HepG2 (cell line): ENCODE data around the gene C3orf22. TPM values are rescaled to one million over a fixed set of nuclear protein-coding genes. Genes with fewer than 3 reads are reported as not detected.

ENCODE experiments used
- ATAC-seq: fragments of 200-7000 bp; cut with Tn5 transposase; 3 replicates; pipeline ENCODE4 v1.9.1; 2020; ENCODE audit warnings: mild to moderate bottlenecking, moderate library complexity
- BruUV-seq: library from RNA; stranded (reverse); fragments of 400-500 nt; replicated peaks from 2 replicates; lab custom pipeline; 2021; lab: Mats Ljungman, UMichigan
- CTCF ChIA-PET: fragments of 300-600 bp; formaldehyde crosslinking; extraction: SDS; loops from one replicate; lab custom pipeline; 2021; ENCODE audit warnings: low total read pairs, inconsistent platforms, low intra/inter-chr PET ratio; lab: Yijun Ruan, JAX
- POLR2A ChIA-PET: fragments of 350-600 bp; sonication (Branson Sonifier 250); formaldehyde crosslinking; loops from one replicate; lab custom pipeline; 2020; ENCODE audit warnings: antibody characterized with exemption, inconsistent platforms; lab: Yijun Ruan, JAX
- DNase-seq: peaks from one replicate; pipeline ENCODE4 v3.0.0-alpha.2; 2015; ENCODE audit warnings: low spot score
- FAIRE-seq: peaks from 3 replicates; lab custom pipeline; 2011; peaks lifted over from hg19 to GRCh38; lab: Jason Lieb, UNC
- H2AFZ ChIP-seq: one replicate; pipeline ENCODE4 v1.6.1; 2011; ENCODE audit warnings: low read length, inconsistent platforms
- H3K27ac ChIP-seq: fragments of 300-600 bp; 3 replicates; pipeline ENCODE4 v1.8.0; 2011; ENCODE audit warnings: mixed run types, mild to moderate bottlenecking, mixed read lengths, low read length, inconsistent platforms; ENCODE audit not compliant: insufficient read depth; ENCODE audit errors: extremely low read length
- H3K27me3 ChIP-seq, 2 experiments: fragments of 200-600 bp in 1 of 2; 2 replicates in 1 of 2; 3 replicates in 1 of 2; pipeline versions ENCODE4 v1.6.0 to v1.8.0; 2011; ENCODE audit warnings: low read length in 2 of 2, mild to moderate bottlenecking in 2 of 2, moderate library complexity in 2 of 2, inconsistent platforms in 1 of 2; ENCODE audit not compliant: insufficient read depth in 2 of 2, control insufficient read depth in 1 of 2
- H3K36me3 ChIP-seq, 2 experiments: fragments of 200-600 bp in 1 of 2; replicated peaks in 1 of 2; 2 replicates in 1 of 2; 3 replicates in 1 of 2; pipeline versions ENCODE4 v1.5.1 to v1.8.0; 2011; ENCODE audit warnings: low read length in 2 of 2, inconsistent platforms in 1 of 2; ENCODE audit not compliant: insufficient read depth in 2 of 2, control insufficient read depth in 1 of 2
- H3K4me1 ChIP-seq: 2 replicates; pipeline ENCODE4 v1.5.1; 2012; ENCODE audit warnings: low read length, inconsistent platforms; ENCODE audit not compliant: insufficient read depth
- H3K4me2 ChIP-seq: 2 replicates; pipeline ENCODE4 v1.6.0; 2011; ENCODE audit warnings: low read depth, low read length, inconsistent platforms
- H3K4me3 ChIP-seq, 3 experiments: fragments of 200-600 bp in 1 of 3; sonication (generic), shearing (Covaris generic) in 1 of 3; replicated peaks in 1 of 3; 2 replicates each; pipeline ENCODE4 v1.5.1; 2011 to 2016; ENCODE audit warnings: low read length in 3 of 3, inconsistent platforms in 2 of 3, low read depth in 2 of 3, mild to moderate bottlenecking in 2 of 3, control low read depth in 1 of 3, mixed read lengths in 1 of 3; ENCODE audit not compliant: insufficient read depth in 1 of 3
- H3K79me2 ChIP-seq: one replicate; pipeline ENCODE4 v1.6.1; 2011; ENCODE audit warnings: low read length, inconsistent platforms; ENCODE audit not compliant: insufficient read depth
- H3K9ac ChIP-seq: 2 replicates; pipeline ENCODE4 v1.6.0; 2011; ENCODE audit warnings: mild to moderate bottlenecking, low read depth, low read length, inconsistent platforms; ENCODE audit not compliant: insufficient read depth
- H3K9me3 ChIP-seq: 2 replicates; pipeline ENCODE4 v1.5.1; 2012; ENCODE audit warnings: mild to moderate bottlenecking, low read length
- H4K20me1 ChIP-seq: 2 replicates; pipeline ENCODE4 v1.6.0; 2011; ENCODE audit warnings: inconsistent platforms, mild to moderate bottlenecking, low read length, moderate library complexity; ENCODE audit not compliant: insufficient read depth
- FOXM1 ChIP-seq: sonication (generic); formaldehyde crosslinking; IDR thresholded peaks from 2 replicates; pipeline ENCODE4 v1.5.0; 2020; ENCODE audit warnings: missing genetic modification reagents
- POLR2A ChIP-seq, 2 experiments: IDR thresholded peaks; 2 replicates each; pipeline ENCODE4 v1.6.1; 2011; ENCODE audit warnings: low read depth in 2 of 2, low read length in 2 of 2, mild to moderate bottlenecking in 1 of 2, moderate library complexity in 1 of 2; ENCODE audit not compliant: insufficient read depth in 1 of 2
- PRPF4 ChIP-seq: fragments of 200-400 bp; formaldehyde crosslinking; IDR thresholded peaks from 2 replicates; pipeline ENCODE4 v1.6.1; 2016; ENCODE audit warnings: low read length, low read depth; ENCODE audit not compliant: poor library complexity, severe bottlenecking
- RBM22 ChIP-seq: fragments of 200-400 bp; formaldehyde crosslinking; optimal IDR thresholded peaks from 2 replicates; pipeline ENCODE3; 2017; ENCODE audit warnings: mild to moderate bottlenecking, low read length, moderate library complexity
- SOX13 ChIP-seq, 3 experiments: fragments of 450-650 bp in 1 of 3; sonication (generic) in 1 of 3; formaldehyde crosslinking in 1 of 3; IDR thresholded peaks in 2 of 3; conservative IDR thresholded peaks in 1 of 3; 2 replicates each; pipeline versions ENCODE4 v1.5.0 to v1.6.1; 2016 to 2020; ENCODE audit warnings: antibody characterized with exemption in 1 of 3, mild to moderate bottlenecking in 1 of 3, missing compliant biosample characterization in 1 of 3, missing genetic modification reagents in 1 of 3, moderate library complexity in 1 of 3
- YY1 ChIP-seq: IDR thresholded peaks from 2 replicates; pipeline ENCODE4 v1.6.1; 2011; ENCODE audit warnings: low read length, low read depth, moderate library complexity, mild to moderate bottlenecking; ENCODE audit not compliant: insufficient read depth, insufficient replicate concordance
- ZNF563 ChIP-seq: sonication (generic); formaldehyde crosslinking; IDR thresholded peaks from 2 replicates; pipeline ENCODE4 v1.8.0; 2022; ENCODE audit warnings: mild to moderate bottlenecking, moderate library complexity, missing genetic modification reagents
- ZNF761 ChIP-seq: sonication (generic); formaldehyde crosslinking; conservative IDR thresholded peaks from 2 replicates; pipeline ENCODE4 v1.4.0; 2020; ENCODE audit warnings: mild to moderate bottlenecking, missing genetic modification reagents
- ZSCAN25 ChIP-seq: sonication (generic); formaldehyde crosslinking; IDR thresholded peaks from 2 replicates; pipeline ENCODE4 v1.8.0; 2022; ENCODE audit warnings: mild to moderate bottlenecking, missing genetic modification reagents
- WGBS: methylation state at CpG from one replicate; pipeline ENCODE4 v1.1.6; 2017; ENCODE audit warnings: low lambda C conversion rate; 5-methylcytosine and 5-hydroxymethylcytosine counted together
- in situ Hi-C: cut with HindIII; loops from 2 replicates; pipeline ENCODE4 v1.10.0; 2017; ENCODE audit warnings: low pct_unique_long_range_greater_than_20kb; ENCODE audit not compliant: extremely low pct_ligation_motif_present
- intact Hi-C: fragments of 100-400 bp; cut with micrococcal nuclease; formaldehyde crosslinking; loops from one replicate; pipeline ENCODE4 v1.10.0; 2022; ENCODE audit not compliant: unreplicated experiment
- polyA plus RNA-seq, 8 experiments: library from polyadenylated mRNA; depleted of rRNA in 3 of 8; stranded (reverse) in 7 of 8; unstranded in 1 of 8; fragments of >200 nt; fragmentation: Illumina TruSeq in 4 of 8; extraction: Trizol in 4 of 8; gene quantifications; 2 replicates each; pipeline versions ENCODE4 v1.2.1 to v1.2.3, GENCODE V29; 2011 to 2016; ENCODE audit warnings: low read depth in 4 of 8, missing spikeins in 1 of 8, mixed read lengths in 1 of 8; ENCODE audit not compliant: insufficient read depth in 1 of 8
- total RNA-seq, 5 experiments: library from RNA; depleted of rRNA; stranded (reverse); fragments of >200 nt; fragmentation: Illumina TruSeq; extraction: Trizol; gene quantifications; 2 replicates each; pipeline ENCODE4 v1.2.3, GENCODE V29; 2016; ENCODE audit warnings: low read depth in 1 of 5
- TF ChIP-seq, protein P1 (sequence below): sonication (generic); formaldehyde crosslinking; IDR thresholded peaks from 2 replicates; pipeline ENCODE4 v1.4.0; 2020; ENCODE audit warnings: missing genetic modification reagents
- TF ChIP-seq, protein P2 (sequence below): sonication (generic); formaldehyde crosslinking; IDR thresholded peaks from 2 replicates; pipeline ENCODE4 v1.5.0; 2020; ENCODE audit warnings: missing genetic modification reagents
- TF ChIP-seq, protein P3 (sequence below): sonication (generic); formaldehyde crosslinking; IDR thresholded peaks from 2 replicates; pipeline ENCODE4 v1.5.0; 2020; ENCODE audit warnings: missing genetic modification reagents
- TF ChIP-seq, protein P4 (sequence below): sonication (generic); formaldehyde crosslinking; IDR thresholded peaks from 2 replicates; pipeline ENCODE4 v1.5.0; 2020; ENCODE audit warnings: missing genetic modification reagents, mild to moderate bottlenecking, borderline replicate concordance
- TF ChIP-seq, protein P5 (sequence below): sonication (generic); formaldehyde crosslinking; IDR thresholded peaks from 2 replicates; pipeline ENCODE4 v1.4.0; 2020; ENCODE audit warnings: missing genetic modification reagents

C3orf22 gene
- total and polyA plus RNA-seq, 2 of the 13 experiments (the other 11 are each of a cell fraction or from before 2014, with no cell fraction given), result not detected

DNA sequence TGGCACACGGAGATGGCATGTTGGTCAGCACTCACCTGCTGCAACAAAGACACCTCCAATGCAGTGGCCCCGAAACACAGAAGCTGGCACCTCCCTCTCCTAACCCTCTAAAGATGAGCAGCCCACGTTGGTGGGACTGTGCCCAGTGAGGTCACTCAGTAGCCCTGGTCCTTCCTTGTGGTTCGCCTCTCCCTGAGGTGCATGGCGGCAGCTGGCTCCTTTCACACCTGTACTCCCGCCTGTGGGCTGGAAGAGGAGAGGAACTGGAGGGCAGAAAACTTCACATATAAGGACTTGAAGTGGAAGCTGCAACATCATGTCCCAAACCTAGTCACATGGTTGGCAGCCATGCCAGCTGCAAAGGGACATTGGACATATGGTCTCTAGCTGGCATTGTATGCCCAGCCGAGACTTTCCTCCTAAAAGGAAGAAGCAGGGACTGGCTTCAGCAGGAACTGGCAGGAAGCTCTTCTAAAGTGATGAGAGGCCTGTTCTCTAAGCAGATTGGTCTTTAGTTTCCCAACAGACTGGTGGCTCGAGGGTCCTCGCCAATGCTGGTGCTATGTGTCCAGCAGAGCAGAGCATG is 10.8 kb upstream of the C3orf22 start:
- H3K4me1 ChIP-seq, result peaks cover 20% of the 10 kb centered on the region
- FAIRE-seq, result no peak
- ChIA-PET CTCF (no interaction called here), POLR2A (no interaction called here)
- no peak overlapping the region for H2AFZ ChIP-seq
- peaks cover 3% of the 10 kb centered on the region in 2 experiments; a peak in 2 of 5 replicates for H3K27me3 ChIP-seq
- no peak for ATAC-seq
- WGBS, result 52% methylated on average over 6 of the region's 9 CpGs
- no peak overlapping the region for H3K9ac ChIP-seq
- H3K36me3 ChIP-seq, result no peaks in the 10 kb centered on the region
- no peaks in the 10 kb centered on the region for H3K9me3 ChIP-seq
- no peaks in the 10 kb centered on the region for H4K20me1 ChIP-seq
- H3K79me2 ChIP-seq, result no peaks in the 10 kb centered on the region
- H3K4me3 ChIP-seq, result no peak overlapping the region
- H3K4me2 ChIP-seq, result no peak overlapping the region
- DNase-seq, result no peak
- in situ Hi-C loops (no loop called here), intact Hi-C loops (no loop called here)
- no peak overlapping the region for H3K27ac ChIP-seq
- BruUV-seq, result no TSS peak
- TF ChIP-seq PRPF4 (no peak), ZNF761 (no peak), RBM22 (no peak), ZNF563 (CRISPR knock-in tag) (no peak), POLR2A (IDR thresholded peaks at IDR 0.05; ENCODE audit: insufficient read depth in 1 of 2, low read depth in 2 of 2, low read length in 2 of 2) (no peak), ZSCAN25 (CRISPR knock-in tag) (no peak), YY1 (no peak), SOX13 (IDR thresholded peaks at IDR 0.05) (no peak), SOX13 (CRISPR knock-in tag; conservative IDR thresholded peaks at IDR 0.05 in 1 of 2, IDR thresholded peaks at IDR 0.05 in 1 of 2) (no peak), FOXM1 (CRISPR knock-in tag) (no peak)
- TF ChIP-seq, protein P1, sequence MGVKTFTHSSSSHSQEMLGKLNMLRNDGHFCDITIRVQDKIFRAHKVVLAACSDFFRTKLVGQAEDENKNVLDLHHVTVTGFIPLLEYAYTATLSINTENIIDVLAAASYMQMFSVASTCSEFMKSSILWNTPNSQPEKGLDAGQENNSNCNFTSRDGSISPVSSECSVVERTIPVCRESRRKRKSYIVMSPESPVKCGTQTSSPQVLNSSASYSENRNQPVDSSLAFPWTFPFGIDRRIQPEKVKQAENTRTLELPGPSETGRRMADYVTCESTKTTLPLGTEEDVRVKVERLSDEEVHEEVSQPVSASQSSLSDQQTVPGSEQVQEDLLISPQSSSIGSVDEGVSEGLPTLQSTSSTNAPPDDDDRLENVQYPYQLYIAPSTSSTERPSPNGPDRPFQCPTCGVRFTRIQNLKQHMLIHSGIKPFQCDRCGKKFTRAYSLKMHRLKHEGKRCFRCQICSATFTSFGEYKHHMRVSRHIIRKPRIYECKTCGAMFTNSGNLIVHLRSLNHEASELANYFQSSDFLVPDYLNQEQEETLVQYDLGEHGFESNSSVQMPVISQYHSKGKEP (CRISPR knock-in tag), result no peak
- TF ChIP-seq, protein P2, sequence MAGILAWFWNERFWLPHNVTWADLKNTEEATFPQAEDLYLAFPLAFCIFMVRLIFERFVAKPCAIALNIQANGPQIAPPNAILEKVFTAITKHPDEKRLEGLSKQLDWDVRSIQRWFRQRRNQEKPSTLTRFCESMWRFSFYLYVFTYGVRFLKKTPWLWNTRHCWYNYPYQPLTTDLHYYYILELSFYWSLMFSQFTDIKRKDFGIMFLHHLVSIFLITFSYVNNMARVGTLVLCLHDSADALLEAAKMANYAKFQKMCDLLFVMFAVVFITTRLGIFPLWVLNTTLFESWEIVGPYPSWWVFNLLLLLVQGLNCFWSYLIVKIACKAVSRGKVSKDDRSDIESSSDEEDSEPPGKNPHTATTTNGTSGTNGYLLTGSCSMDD (CRISPR knock-in tag), result no peak
- TF ChIP-seq, protein P3, sequence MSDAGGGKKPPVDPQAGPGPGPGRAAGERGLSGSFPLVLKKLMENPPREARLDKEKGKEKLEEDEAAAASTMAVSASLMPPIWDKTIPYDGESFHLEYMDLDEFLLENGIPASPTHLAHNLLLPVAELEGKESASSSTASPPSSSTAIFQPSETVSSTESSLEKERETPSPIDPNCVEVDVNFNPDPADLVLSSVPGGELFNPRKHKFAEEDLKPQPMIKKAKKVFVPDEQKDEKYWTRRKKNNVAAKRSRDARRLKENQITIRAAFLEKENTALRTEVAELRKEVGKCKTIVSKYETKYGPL (CRISPR knock-in tag), result no peak
- TF ChIP-seq, protein P4, sequence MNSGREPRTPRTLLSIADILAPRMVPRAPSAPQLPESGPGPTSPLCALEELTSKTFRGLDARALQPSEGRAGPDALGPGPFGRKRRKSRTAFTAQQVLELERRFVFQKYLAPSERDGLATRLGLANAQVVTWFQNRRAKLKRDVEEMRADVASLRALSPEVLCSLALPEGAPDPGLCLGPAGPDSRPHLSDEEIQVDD (CRISPR knock-in tag), result no peak
- TF ChIP-seq, protein P5, sequence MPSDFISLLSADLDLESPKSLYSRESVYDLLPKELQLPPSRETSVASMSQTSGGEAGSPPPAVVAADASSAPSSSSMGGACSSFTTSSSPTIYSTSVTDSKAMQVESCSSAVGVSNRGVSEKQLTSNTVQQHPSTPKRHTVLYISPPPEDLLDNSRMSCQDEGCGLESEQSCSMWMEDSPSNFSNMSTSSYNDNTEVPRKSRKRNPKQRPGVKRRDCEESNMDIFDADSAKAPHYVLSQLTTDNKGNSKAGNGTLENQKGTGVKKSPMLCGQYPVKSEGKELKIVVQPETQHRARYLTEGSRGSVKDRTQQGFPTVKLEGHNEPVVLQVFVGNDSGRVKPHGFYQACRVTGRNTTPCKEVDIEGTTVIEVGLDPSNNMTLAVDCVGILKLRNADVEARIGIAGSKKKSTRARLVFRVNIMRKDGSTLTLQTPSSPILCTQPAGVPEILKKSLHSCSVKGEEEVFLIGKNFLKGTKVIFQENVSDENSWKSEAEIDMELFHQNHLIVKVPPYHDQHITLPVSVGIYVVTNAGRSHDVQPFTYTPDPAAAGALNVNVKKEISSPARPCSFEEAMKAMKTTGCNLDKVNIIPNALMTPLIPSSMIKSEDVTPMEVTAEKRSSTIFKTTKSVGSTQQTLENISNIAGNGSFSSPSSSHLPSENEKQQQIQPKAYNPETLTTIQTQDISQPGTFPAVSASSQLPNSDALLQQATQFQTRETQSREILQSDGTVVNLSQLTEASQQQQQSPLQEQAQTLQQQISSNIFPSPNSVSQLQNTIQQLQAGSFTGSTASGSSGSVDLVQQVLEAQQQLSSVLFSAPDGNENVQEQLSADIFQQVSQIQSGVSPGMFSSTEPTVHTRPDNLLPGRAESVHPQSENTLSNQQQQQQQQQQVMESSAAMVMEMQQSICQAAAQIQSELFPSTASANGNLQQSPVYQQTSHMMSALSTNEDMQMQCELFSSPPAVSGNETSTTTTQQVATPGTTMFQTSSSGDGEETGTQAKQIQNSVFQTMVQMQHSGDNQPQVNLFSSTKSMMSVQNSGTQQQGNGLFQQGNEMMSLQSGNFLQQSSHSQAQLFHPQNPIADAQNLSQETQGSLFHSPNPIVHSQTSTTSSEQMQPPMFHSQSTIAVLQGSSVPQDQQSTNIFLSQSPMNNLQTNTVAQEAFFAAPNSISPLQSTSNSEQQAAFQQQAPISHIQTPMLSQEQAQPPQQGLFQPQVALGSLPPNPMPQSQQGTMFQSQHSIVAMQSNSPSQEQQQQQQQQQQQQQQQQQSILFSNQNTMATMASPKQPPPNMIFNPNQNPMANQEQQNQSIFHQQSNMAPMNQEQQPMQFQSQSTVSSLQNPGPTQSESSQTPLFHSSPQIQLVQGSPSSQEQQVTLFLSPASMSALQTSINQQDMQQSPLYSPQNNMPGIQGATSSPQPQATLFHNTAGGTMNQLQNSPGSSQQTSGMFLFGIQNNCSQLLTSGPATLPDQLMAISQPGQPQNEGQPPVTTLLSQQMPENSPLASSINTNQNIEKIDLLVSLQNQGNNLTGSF (CRISPR knock-in tag), result no peak
